Progenitor cell of endocrine pancreas (in vitro differentiated cells): ENCODE results near the gene RGPD6. TPM values are rescaled to one million over a fixed set of nuclear protein-coding genes. Genes with fewer than 3 reads are reported as not detected.
"Not testable (repeated sequence)": the region's sequence is repeated elsewhere in the genome, so short reads cannot be mapped to it uniquely, and the experiment has no call there.

ENCODE experiments used
- DNase-seq: peaks from one replicate; pipeline ENCODE4 v3.0.0; 2021; ENCODE audit warnings: low spot score; ENCODE audit not compliant: unreplicated experiment
- H3K27ac Mint-ChIP-seq: 2 replicates; pipeline ENCODE4 v1.8.0; 2021; ENCODE audit warnings: mild to moderate bottlenecking, moderate library complexity, mixed read lengths
- H3K27me3 Mint-ChIP-seq: 2 replicates; pipeline ENCODE4 v1.8.0; 2021; ENCODE audit warnings: mixed read lengths
- H3K36me3 Mint-ChIP-seq: 2 replicates; pipeline ENCODE4 v1.8.0; 2022; ENCODE audit warnings: mixed read lengths; ENCODE audit not compliant: insufficient read depth
- H3K4me1 Mint-ChIP-seq: 2 replicates; pipeline ENCODE4 v1.8.0; 2021; ENCODE audit warnings: low read depth, mixed read lengths
- H3K4me3 Mint-ChIP-seq: 2 replicates; pipeline ENCODE4 v1.8.0; 2021; ENCODE audit warnings: low read depth, mild to moderate bottlenecking, moderate library complexity, mixed read lengths
- H3K9me3 Mint-ChIP-seq: 2 replicates; pipeline ENCODE4 v1.8.0; 2021; ENCODE audit warnings: low read depth, mixed read lengths
- total RNA-seq: library from RNA; stranded (reverse); gene quantifications from 2 replicates; pipeline ENCODE4 v1.2.1, GENCODE V29; 2021

The RGPD6 gene
- total RNA-seq, 1 donor from 2014 or later, result 48.2 TPM

DNA sequence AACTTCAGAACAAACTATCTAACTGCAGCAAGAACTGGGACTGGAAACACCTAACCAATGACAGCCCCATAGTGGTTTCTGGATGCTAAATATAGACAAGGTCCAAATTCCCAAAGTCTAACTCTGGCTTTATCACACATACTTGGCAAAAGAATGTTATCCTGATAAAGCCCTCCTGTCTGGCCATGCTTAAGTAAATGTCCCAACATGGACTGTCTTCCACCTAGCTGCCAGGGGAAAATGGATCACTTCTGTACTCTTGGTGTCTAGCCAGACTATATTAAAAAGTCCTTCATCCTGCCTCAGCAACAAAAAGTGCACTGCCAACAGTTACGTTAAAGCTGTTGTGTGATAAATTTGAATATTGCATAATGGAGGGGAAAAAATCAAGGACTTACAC lies 11.5 kb upstream of the RGPD6 start:
- not testable (repeated sequence) for H3K27ac Mint-ChIP-seq, H3K4me3 Mint-ChIP-seq, H3K36me3 Mint-ChIP-seq, H3K4me1 Mint-ChIP-seq, DNase-seq, H3K9me3 Mint-ChIP-seq, H3K27me3 Mint-ChIP-seq

DNA sequence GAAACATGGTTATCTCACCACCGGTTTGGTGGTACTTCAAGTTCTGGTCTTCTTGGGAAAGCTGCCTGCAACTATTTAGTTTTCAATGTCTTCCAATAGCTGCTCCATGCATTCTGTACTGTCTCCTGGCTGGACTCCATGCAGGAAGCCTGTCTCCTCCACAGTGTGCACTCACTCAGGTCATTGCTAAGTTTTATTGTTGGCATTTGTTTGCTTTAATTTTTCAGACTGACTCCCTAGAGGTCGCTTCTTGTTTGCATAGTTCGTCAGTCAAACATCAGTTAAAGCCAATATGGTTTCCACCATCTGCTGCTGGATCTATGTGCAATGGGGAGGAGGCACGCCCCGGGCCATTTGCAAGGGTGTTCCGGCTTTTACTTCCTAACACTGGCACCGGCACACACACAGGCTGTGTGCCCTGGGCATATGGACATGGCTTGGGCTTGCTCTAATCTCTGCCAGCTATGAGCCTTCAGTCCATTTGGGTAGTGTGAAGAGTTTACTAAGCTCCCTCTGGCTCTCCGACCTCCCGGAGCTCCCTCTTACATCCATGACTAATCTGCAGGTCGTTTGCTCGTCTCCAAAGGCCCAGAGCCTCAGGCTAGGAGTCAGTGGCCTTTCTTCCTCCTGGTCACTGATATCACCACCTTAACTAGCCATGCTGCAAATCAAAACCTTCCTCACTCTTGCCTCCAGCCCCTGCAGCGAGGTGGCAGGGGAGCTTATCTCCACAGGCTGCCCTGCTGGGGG lies 2.4 kb upstream of the RGPD6 start:
- DNase-seq, H3K4me1 Mint-ChIP-seq, H3K4me3 Mint-ChIP-seq, H3K36me3 Mint-ChIP-seq, H3K9me3 Mint-ChIP-seq, H3K27me3 Mint-ChIP-seq, H3K27ac Mint-ChIP-seq: not testable (repeated sequence)

DNA sequence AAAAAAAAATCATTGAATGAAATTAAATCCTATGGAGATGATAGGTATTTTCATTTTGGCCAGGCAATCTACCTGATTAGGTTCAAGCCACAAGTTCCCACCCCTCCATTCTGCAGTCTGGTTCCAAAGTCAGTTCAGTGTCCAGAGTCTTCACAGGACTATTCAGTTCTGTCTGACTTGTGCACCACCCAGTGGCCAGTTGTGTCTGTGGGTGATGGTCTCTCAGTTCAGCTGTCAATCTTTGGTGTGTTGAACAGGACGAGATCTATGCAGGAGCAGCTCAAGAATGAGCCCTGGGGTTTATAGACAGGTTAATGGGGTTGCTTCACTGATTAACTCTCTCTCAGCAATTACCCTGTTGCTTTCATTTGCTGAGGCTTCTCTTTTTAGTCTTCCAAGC lies 1.4 kb upstream of the RGPD6 start:
- H3K36me3 Mint-ChIP-seq, H3K27ac Mint-ChIP-seq: not testable (repeated sequence)

DNA sequence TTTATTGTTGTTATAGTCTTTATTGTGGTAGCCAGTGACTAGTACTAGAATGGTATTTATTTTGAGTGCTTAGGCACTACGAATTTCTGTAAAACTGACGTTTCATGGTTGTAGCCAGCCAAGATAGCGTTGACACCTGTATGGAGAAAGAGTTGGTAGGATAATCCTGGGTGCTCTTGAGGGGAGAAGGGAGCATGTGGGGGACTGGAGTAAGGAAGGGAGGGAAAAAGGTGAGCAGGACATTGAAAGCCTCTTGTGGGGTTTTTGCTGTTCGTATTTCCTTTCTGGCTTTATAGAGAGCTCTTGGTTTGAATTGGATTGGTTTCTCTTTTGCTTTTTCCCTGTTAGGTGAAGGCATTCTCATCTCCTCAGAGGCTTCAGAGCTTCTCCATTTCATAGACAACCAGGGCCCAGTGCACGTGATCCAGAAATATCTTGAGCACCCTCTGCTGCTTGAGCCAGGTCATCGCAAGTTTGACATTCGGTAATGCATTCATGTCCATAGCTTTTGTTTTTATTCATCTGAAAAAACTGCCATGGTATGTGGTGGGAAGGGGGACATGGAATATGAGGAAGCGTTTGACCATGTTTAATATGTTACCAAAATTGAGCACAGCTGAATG lies 77.2 kb downstream of the RGPD6 start:
- not testable (repeated sequence) for H3K27ac Mint-ChIP-seq, H3K9me3 Mint-ChIP-seq, H3K36me3 Mint-ChIP-seq, DNase-seq, H3K27me3 Mint-ChIP-seq, H3K4me3 Mint-ChIP-seq, H3K4me1 Mint-ChIP-seq

More for the DNA sequence above, 1.4 kb upstream of the RGPD6 start:
- not testable (repeated sequence) for H3K9me3 Mint-ChIP-seq, H3K4me1 Mint-ChIP-seq, H3K4me3 Mint-ChIP-seq, H3K27me3 Mint-ChIP-seq, DNase-seq

DNA sequence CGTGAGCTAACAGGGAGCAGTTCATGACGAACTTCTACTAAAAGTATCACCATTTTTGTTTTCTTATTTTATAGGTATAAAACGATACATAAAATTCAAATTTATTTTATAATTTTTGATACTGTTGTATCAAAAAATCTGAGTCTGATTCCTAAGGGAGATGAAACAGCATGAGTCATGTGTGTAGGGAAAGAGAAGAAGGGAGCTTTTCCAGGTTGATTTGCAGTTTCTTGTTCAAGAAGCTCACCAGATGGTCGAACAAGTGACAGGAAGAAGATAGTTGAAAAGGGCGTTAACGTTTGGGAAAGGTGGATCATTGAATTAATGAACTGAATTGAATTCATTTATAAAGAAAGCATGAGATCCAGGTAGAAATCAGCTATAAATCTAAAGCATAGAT lies 81.0 kb downstream of the RGPD6 start:
- not testable (repeated sequence) for H3K27me3 Mint-ChIP-seq, DNase-seq, H3K36me3 Mint-ChIP-seq, H3K27ac Mint-ChIP-seq, H3K4me3 Mint-ChIP-seq, H3K9me3 Mint-ChIP-seq, H3K4me1 Mint-ChIP-seq

DNA sequence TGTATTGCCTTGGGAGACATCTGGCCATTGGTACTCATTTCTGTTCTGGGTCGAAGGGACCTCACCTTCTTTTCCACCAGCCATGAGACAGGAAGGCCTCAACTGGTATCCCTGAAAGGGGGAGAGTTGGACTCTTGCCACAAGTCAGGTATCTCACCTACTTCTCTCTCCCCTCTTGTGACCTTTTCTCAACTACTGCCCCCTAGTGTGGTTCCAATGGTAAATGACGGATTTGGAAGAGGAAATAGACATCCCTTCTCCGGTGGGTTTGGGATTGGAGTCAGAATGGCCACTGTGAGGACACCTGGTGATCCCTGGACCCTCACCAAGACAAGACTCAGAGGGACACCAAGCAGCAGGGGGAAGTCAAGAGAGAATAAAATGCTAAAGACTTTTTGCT lies 82.5 kb downstream of the RGPD6 start:
- H3K4me1 Mint-ChIP-seq, H3K27ac Mint-ChIP-seq, H3K27me3 Mint-ChIP-seq, H3K36me3 Mint-ChIP-seq, DNase-seq, H3K4me3 Mint-ChIP-seq, H3K9me3 Mint-ChIP-seq: not testable (repeated sequence)

DNA sequence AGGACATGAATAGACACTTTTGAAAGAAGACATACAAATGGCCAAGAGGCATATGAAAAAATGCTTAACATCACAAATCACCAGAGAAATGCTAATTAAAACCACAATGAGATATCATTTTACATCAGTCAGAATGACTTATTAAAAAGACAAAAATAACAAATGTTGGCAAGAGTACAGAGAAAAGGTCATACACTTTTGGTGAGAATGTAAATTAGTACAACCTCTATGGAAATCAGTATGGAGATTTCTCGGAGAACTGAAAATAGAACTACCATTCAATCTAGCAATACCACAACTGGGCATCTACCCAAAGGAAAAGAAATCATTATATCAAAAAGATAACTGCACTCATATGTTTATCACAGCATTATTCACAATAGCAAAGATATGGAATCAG lies 88.0 kb downstream of the RGPD6 start:
- not testable (repeated sequence) for H3K36me3 Mint-ChIP-seq, DNase-seq, H3K27me3 Mint-ChIP-seq, H3K27ac Mint-ChIP-seq, H3K9me3 Mint-ChIP-seq, H3K4me1 Mint-ChIP-seq, H3K4me3 Mint-ChIP-seq

DNA sequence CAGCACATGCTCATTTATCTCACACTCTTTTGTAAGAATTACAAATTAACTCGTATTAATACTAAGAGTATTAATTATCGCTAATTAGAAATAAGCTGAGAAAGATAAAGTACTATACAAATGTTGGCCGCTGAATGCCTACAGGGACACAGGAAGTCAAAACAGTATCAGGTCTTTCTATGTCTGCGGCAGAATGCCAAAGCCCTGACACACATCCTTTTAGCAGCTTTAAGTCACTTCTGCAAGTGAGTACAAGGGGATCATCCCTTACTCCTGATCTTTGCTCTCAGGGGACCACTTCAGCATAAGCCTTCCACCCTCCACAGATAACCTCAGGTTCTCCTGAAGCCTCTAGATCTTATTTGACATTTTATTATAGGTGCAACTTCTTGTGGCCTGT lies 94.3 kb downstream of the RGPD6 start:
- H3K4me1 Mint-ChIP-seq, H3K4me3 Mint-ChIP-seq, H3K36me3 Mint-ChIP-seq: not testable (repeated sequence)

DNA sequence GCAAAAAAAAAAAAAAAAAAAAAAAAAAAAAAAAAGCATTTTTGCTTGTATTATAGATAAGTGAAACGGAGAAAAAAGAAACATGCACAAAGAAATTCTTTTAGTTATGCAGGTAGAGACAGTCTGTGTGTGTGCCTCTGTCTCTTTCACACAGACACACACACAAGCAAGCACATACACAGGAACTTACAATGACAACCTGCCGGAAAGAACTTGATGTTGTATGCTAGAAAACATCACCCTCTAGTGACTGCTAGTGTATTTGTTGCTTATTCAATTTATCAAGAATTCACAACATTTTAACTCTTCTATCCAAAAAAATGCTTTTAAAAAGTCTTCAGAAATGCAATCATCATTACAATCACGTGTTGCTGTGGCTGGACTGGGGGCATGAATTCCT lies 95.8 kb downstream of the RGPD6 start:
- not testable (repeated sequence) for DNase-seq, H3K9me3 Mint-ChIP-seq, H3K27ac Mint-ChIP-seq, H3K4me1 Mint-ChIP-seq, H3K36me3 Mint-ChIP-seq, H3K4me3 Mint-ChIP-seq, H3K27me3 Mint-ChIP-seq

More for the DNA sequence above, 94.3 kb downstream of the RGPD6 start:
- H3K27me3 Mint-ChIP-seq, H3K9me3 Mint-ChIP-seq, DNase-seq, H3K27ac Mint-ChIP-seq: not testable (repeated sequence)

DNA sequence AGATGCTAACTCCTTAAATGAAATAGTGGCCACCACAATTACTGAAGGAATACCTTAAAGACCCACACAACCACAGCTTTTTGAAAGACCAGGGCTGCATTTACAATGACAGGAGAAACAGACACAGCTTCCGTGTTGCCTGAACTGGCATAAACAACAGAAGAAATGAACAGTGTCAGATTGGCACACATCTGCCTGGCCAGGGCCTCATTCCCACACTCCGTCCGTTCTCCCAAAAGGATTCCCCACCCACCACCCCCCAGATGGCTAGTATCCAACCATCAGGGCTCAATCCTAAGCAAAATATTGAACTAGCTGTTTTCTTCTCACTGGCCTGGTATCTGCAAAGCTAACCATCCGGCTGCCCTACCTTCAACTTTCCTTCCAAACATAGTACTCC lies 96.9 kb downstream of the RGPD6 start:
- H3K27me3 Mint-ChIP-seq, H3K27ac Mint-ChIP-seq, H3K4me1 Mint-ChIP-seq, H3K9me3 Mint-ChIP-seq, H3K4me3 Mint-ChIP-seq, DNase-seq, H3K36me3 Mint-ChIP-seq: not testable (repeated sequence)

DNA sequence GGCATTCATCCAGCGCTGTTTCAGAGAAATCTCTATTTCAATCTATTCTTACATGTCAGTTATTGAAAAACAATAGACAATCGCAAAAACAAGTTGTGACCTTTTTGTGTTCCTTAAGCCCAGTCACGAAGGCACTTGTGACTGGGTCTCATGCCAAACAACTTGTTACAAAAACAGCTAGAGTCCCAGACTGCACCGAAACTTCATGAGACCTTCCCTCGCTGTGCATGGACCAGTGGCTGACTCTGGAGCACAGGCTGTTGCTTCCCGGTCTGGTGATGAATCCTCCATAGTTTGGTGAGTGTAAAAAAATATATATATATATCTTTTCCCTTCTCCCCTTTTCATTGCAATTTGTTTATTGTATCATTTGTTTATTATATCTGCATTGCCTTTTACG lies 99.7 kb downstream of the RGPD6 start:
- H3K27ac Mint-ChIP-seq, H3K4me3 Mint-ChIP-seq, H3K9me3 Mint-ChIP-seq, H3K27me3 Mint-ChIP-seq, DNase-seq, H3K36me3 Mint-ChIP-seq, H3K4me1 Mint-ChIP-seq: not testable (repeated sequence)

DNA sequence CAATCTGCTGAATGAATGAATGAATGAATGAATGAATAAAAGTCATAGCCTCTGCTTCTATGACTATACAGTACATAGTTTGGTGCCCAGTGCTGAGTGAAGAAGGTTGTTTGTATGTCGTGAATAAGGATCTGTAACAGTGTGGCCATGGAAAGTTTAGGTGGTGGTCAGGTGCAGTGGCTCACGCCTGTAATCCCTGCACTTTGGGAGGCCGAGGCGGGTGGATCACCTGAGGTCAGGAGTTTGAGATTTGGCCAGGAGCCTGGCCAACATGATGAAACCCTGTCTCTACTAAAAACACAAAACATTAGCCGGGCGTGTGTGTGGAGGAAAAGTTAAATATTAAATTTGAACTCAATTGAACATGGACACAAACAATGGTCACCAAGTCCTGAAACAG lies 100.1 kb downstream of the RGPD6 start:
- DNase-seq, H3K36me3 Mint-ChIP-seq, H3K9me3 Mint-ChIP-seq, H3K4me3 Mint-ChIP-seq, H3K27ac Mint-ChIP-seq, H3K4me1 Mint-ChIP-seq, H3K27me3 Mint-ChIP-seq: not testable (repeated sequence)

DNA sequence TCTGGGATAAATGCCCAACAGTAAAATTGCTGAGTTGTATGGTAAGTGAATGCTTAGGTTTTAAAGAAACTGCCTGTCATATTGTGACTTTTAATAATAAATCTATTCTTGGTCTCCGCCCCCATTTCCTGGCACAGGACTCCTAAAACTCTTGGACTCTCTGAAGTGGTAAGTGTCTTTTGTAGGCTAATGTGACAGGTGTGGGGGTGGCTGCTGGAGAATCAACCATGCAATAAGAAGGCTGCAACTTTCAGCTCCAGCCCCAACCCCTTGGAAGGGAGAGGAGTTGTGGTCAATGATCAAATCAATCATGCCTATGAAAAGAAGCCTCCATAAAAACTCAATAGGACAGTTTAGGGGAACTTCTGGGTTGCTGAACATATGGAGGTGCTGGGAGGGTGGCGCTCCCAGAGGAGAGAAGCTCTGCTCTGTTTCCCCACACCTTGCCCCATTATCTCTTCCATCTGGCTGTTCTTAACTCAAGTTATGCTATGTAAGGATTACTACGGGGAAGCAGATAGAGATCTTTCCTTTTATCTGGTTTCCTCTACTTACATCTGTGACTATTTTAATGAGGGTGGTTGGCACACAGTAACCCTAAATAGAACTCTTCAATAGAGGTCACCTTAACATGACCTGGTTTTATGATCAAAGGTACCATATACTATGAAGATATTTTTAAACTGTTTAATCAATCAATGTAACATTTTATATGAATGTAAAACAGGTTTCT lies 101.2 kb downstream of the RGPD6 start:
- not testable (repeated sequence) for H3K27ac Mint-ChIP-seq, H3K27me3 Mint-ChIP-seq, H3K4me3 Mint-ChIP-seq, H3K36me3 Mint-ChIP-seq, H3K4me1 Mint-ChIP-seq, DNase-seq, H3K9me3 Mint-ChIP-seq
